Mesenchymal stem cell (in vitro differentiated cells and primary cell): Measurements from ENCODE around the gene BCKDHB. TPM values are rescaled to one million over a fixed set of nuclear protein-coding genes. Genes with fewer than 3 reads are reported as not detected.
"Not testable (repeated sequence)": the region's sequence is repeated elsewhere in the genome, so short reads cannot be mapped to it uniquely, and the experiment has no call there.

Experiments
- DNase-seq: peaks from one replicate; pipeline ENCODE4 v3.0.0-alpha.2; 2013
- H2AFZ ChIP-seq: one replicate; pipeline ENCODE4 v1.6.1; 2013; ENCODE audit warnings: low read depth, mild to moderate bottlenecking, control low read depth, inconsistent platforms, low read length, moderate library complexity
- H2AK5ac ChIP-seq: 2 replicates; pipeline ENCODE4 v1.6.1; 2013; ENCODE audit warnings: low read length, moderate library complexity, mild to moderate bottlenecking, inconsistent platforms; ENCODE audit not compliant: severe bottlenecking
- H2BK120ac ChIP-seq: one replicate; pipeline ENCODE4 v1.6.1; 2013; ENCODE audit warnings: low read depth, mild to moderate bottlenecking, inconsistent platforms, low read length, moderate library complexity
- H2BK12ac ChIP-seq, 2 experiments: one replicate each; pipeline ENCODE4 v1.6.1; 2013; ENCODE audit warnings: inconsistent platforms in 2 of 2, low read length in 2 of 2, mild to moderate bottlenecking in 2 of 2, moderate library complexity in 2 of 2, control low read depth in 1 of 2
- H2BK15ac ChIP-seq: one replicate; pipeline ENCODE4 v1.6.1; 2013; ENCODE audit warnings: mild to moderate bottlenecking, low read depth, inconsistent platforms; ENCODE audit not compliant: poor library complexity, severe bottlenecking
- H2BK5ac ChIP-seq: 2 replicates; pipeline ENCODE4 v1.6.1; 2013; ENCODE audit warnings: low read depth, mild to moderate bottlenecking, low read length, control low read depth, inconsistent platforms; ENCODE audit not compliant: poor library complexity, severe bottlenecking
- H3K14ac ChIP-seq, 2 experiments: one replicate each; pipeline ENCODE4 v1.6.1; 2013; ENCODE audit warnings: inconsistent platforms in 2 of 2, low read length in 2 of 2, control low read depth in 1 of 2, mild to moderate bottlenecking in 1 of 2, moderate library complexity in 1 of 2
- H3K18ac ChIP-seq, 2 experiments: one replicate each; pipeline ENCODE4 v1.6.1; 2013; ENCODE audit warnings: inconsistent platforms in 2 of 2, low read length in 2 of 2, control low read depth in 1 of 2, low read depth in 1 of 2, mild to moderate bottlenecking in 1 of 2
- H3K23ac ChIP-seq, 2 experiments: one replicate each; pipeline ENCODE4 v1.6.1; 2013; ENCODE audit warnings: inconsistent platforms in 2 of 2, low read length in 2 of 2, mild to moderate bottlenecking in 2 of 2, moderate library complexity in 2 of 2, control low read depth in 1 of 2
- H3K27ac ChIP-seq: 2 replicates; pipeline ENCODE4 v1.5.1; 2013; ENCODE audit warnings: mild to moderate bottlenecking, moderate library complexity, low read length, control low read depth, inconsistent platforms; ENCODE audit not compliant: poor library complexity, severe bottlenecking
- H3K27me3 ChIP-seq, 2 experiments: 2 replicates each; pipeline versions ENCODE4 v1.6.1 to v1.7.0; 2013; ENCODE audit warnings: low read length in 2 of 2, mild to moderate bottlenecking in 2 of 2, moderate library complexity in 2 of 2, control low read depth in 1 of 2, inconsistent platforms in 1 of 2; ENCODE audit not compliant: control insufficient read depth in 1 of 2, insufficient read depth in 1 of 2
- H3K36me3 ChIP-seq, 2 experiments: 2 replicates each; pipeline versions ENCODE4 v1.6.1 to v1.7.0; 2013; ENCODE audit warnings: low read length in 2 of 2, control low read depth in 1 of 2, inconsistent platforms in 1 of 2, low read depth in 1 of 2, mild to moderate bottlenecking in 1 of 2; ENCODE audit not compliant: insufficient read depth in 2 of 2, control insufficient read depth in 1 of 2
- H3K4ac ChIP-seq, 2 experiments: one replicate each; pipeline ENCODE4 v1.6.1; 2013; ENCODE audit warnings: inconsistent platforms in 2 of 2, low read length in 2 of 2, mild to moderate bottlenecking in 2 of 2, moderate library complexity in 2 of 2, control low read depth in 1 of 2, low read depth in 1 of 2
- H3K4me1 ChIP-seq: 2 replicates; pipeline ENCODE4 v1.6.1; 2013; ENCODE audit warnings: low read depth, low read length, control low read depth; ENCODE audit not compliant: control insufficient read depth, insufficient read depth
- H3K4me2 ChIP-seq: 2 replicates; pipeline ENCODE4 v1.6.1; 2013; ENCODE audit warnings: low read length, mild to moderate bottlenecking, inconsistent platforms; ENCODE audit not compliant: poor library complexity, severe bottlenecking
- H3K4me3 ChIP-seq, 2 experiments: 2 replicates each; pipeline versions ENCODE4 v1.5.1 to v1.7.0; 2013; ENCODE audit warnings: low read length in 2 of 2, mild to moderate bottlenecking in 2 of 2, control low read depth in 1 of 2, low read depth in 1 of 2; ENCODE audit not compliant: insufficient read depth in 1 of 2
- H3K79me1 ChIP-seq: replicated peaks from 2 replicates; pipeline ENCODE4 v1.6.1; 2013; ENCODE audit warnings: mild to moderate bottlenecking, control low read depth, low read length, inconsistent platforms; ENCODE audit not compliant: poor library complexity, severe bottlenecking
- H3K9ac ChIP-seq: 2 replicates; pipeline ENCODE4 v1.7.0; 2013; ENCODE audit warnings: mild to moderate bottlenecking, low read length, moderate library complexity
- H3K9me3 ChIP-seq: 2 replicates; pipeline ENCODE4 v1.7.0; 2013; ENCODE audit warnings: mild to moderate bottlenecking, low read length; ENCODE audit not compliant: control insufficient read depth
- H4K8ac ChIP-seq: one replicate; pipeline ENCODE4 v1.6.1; 2013; ENCODE audit warnings: inconsistent platforms, mild to moderate bottlenecking, low read length, moderate library complexity
- H4K91ac ChIP-seq: one replicate; pipeline ENCODE4 v1.6.1; 2013; ENCODE audit warnings: mild to moderate bottlenecking, low read length, inconsistent platforms
- WGBS: methylation state at CpG from one replicate; pipeline ENCODE4 v1.1.7; 2013; ENCODE audit warnings: mixed read lengths; 5-methylcytosine and 5-hydroxymethylcytosine counted together
- polyA plus RNA-seq, 2 experiments: library from polyadenylated mRNA; stranded (reverse); fragments of 200-250 nt; gene quantifications; one replicate each; pipeline ENCODE4 v1.2.3, GENCODE V29; 2013

The BCKDHB gene
- polyA plus RNA-seq (2013, experiment 1 of 2), result 13.8 TPM
- 13.5 TPM for polyA plus RNA-seq (2013, experiment 2 of 2)

GRCh38 chr6:80106418-80107235 lies at the start of gene BCKDHB:
TSS of gene BCKDHB (plus strand) at chr6:80106671. CDS start at chr6:80106694, 23 bp downstream.
- peak within 1 kb of the TSS in 1 of 2 experiments; percentile 60 for H3K18ac ChIP-seq
- H4K8ac ChIP-seq, result peak within 1 kb of the TSS; percentile 60
- H3K4me3 ChIP-seq, result peak within 1 kb of the TSS; percentile 92 to 95
- H2BK5ac ChIP-seq, result no peak within 1 kb of the TSS
- no peak within 1 kb of the TSS for H2BK12ac ChIP-seq
- H3K4ac ChIP-seq, result no peak within 1 kb of the TSS
- H2AFZ ChIP-seq, result peak within 1 kb of the TSS; percentile 89
- peak within 1 kb of the TSS; percentile 34 for H3K27ac ChIP-seq
- H3K36me3 ChIP-seq, result no peaks in the 10 kb centered on the region
- H3K9ac ChIP-seq, result peak within 1 kb of the TSS; percentile 89
- H2BK120ac ChIP-seq, result no peak within 1 kb of the TSS
- H2BK15ac ChIP-seq, result no peak within 1 kb of the TSS
- H3K23ac ChIP-seq, result peak within 1 kb of the TSS in 1 of 2 experiments; percentile 31
- DNase-seq, result peak; percentile 99
- peak within 1 kb of the TSS; percentile 22 for H2AK5ac ChIP-seq
- under 1% methylated on average over 54 of the region's 56 CpGs for WGBS
- H3K9me3 ChIP-seq, result no peaks in the 10 kb centered on the region
- no peaks in the 10 kb centered on the region for H3K4me1 ChIP-seq
- H3K79me1 ChIP-seq, result peaks cover 8% of the 10 kb centered on the region
- no peaks in the 10 kb centered on the region for H3K27me3 ChIP-seq
- peak within 1 kb of the TSS; percentile 33 for H3K4me2 ChIP-seq
- peak within 1 kb of the TSS in 1 of 2 experiments; percentile 30 for H3K14ac ChIP-seq
- H4K91ac ChIP-seq, result no peak within 1 kb of the TSS

- Histone ChIP-seq H3K36me3 (no peaks in the 10 kb centered on the region), H3K27ac (no peak overlapping the region), H3K4me3 (no peak overlapping the region), H2BK120ac (no peak overlapping the region), H3K27me3 (no peaks in the 10 kb centered on the region), H3K9ac (no peak overlapping the region), H2BK15ac (no peak overlapping the region), H2BK12ac (no peak overlapping the region), H3K4me2 (no peak overlapping the region), H3K9me3 (no peaks in the 10 kb centered on the region), H3K4ac (no peak overlapping the region), H4K8ac (no peak overlapping the region), H3K4me1 (no peaks in the 10 kb centered on the region), H2AK5ac (no peak overlapping the region), H2BK5ac (no peak overlapping the region), H3K14ac (no peak overlapping the region), H2AFZ (no peak overlapping the region), H3K18ac (no peak overlapping the region), H3K79me1 (no peaks in the 10 kb centered on the region), H3K23ac (no peak overlapping the region), H4K91ac (no peak overlapping the region)
- DNase-seq, result no peak
Measured at GRCh38 chr6:80060774-80061173, 45.7 kb upstream of the BCKDHB start.

- H2BK15ac ChIP-seq, H2AK5ac ChIP-seq, H3K27ac ChIP-seq, H2BK12ac ChIP-seq, H3K14ac ChIP-seq, H3K4me1 ChIP-seq, H2BK5ac ChIP-seq, H3K27me3 ChIP-seq, H3K18ac ChIP-seq, H3K4ac ChIP-seq, H4K91ac ChIP-seq, H3K36me3 ChIP-seq, H3K4me2 ChIP-seq, H2AFZ ChIP-seq, H2BK120ac ChIP-seq, H3K79me1 ChIP-seq, H3K23ac ChIP-seq, DNase-seq, H4K8ac ChIP-seq, H3K9ac ChIP-seq, H3K4me3 ChIP-seq: not testable (repeated sequence)
- WGBS, result 60% methylated on average over 1 of the region's 7 CpGs
- peaks cover 15% of the 10 kb centered on the region for H3K9me3 ChIP-seq
Measured at GRCh38 chr6:80068146-80068545, 38.3 kb upstream of the BCKDHB start.

GRCh38 chr6:80070431-80070830 lies 36.0 kb upstream of the BCKDHB start:
- H4K91ac ChIP-seq, H2BK120ac ChIP-seq, H3K4me2 ChIP-seq, H2AK5ac ChIP-seq, H3K27ac ChIP-seq, H2AFZ ChIP-seq, H3K36me3 ChIP-seq, H3K79me1 ChIP-seq, H3K9ac ChIP-seq, H2BK5ac ChIP-seq, DNase-seq, H3K14ac ChIP-seq, H3K18ac ChIP-seq, H2BK12ac ChIP-seq, H4K8ac ChIP-seq, H2BK15ac ChIP-seq, H3K4me3 ChIP-seq, H3K4ac ChIP-seq, H3K27me3 ChIP-seq, H3K23ac ChIP-seq, H3K4me1 ChIP-seq: not testable (repeated sequence)
- WGBS, result 96% methylated on average over 18 of the region's 19 CpGs
- H3K9me3 ChIP-seq, result peaks cover 24% of the 10 kb centered on the region
